Measurements from ENCODE around the gene MAPK8IP3. TPM values are rescaled to one million over a fixed set of nuclear protein-coding genes. Genes with fewer than 3 reads are reported as not detected.
"Not testable (repeated sequence)": the region's sequence is repeated elsewhere in the genome, so short reads cannot be mapped to it uniquely, and the experiment has no call there.

The MAPK8IP3 gene
- total RNA-seq, 1 experiment from 2014 or later, result 77.4 TPM

- no peak for DNase-seq (ENCODE audit: unreplicated experiment)
- BruUV-seq (replicated peaks), result no TSS peak
- Mint-ChIP-seq H3K36me3 (ENCODE audit: insufficient read depth, unreplicated experiment) (peaks cover 45% of the 10 kb centered on the region), H3K4me1 (ENCODE audit: insufficient read depth, unreplicated experiment) (no peaks in the 10 kb centered on the region), H3K27ac (ENCODE audit: low read depth, unreplicated experiment) (no peak overlapping the region), H3K4me3 (ENCODE audit: unreplicated experiment) (no peak overlapping the region), H3K9me3 (ENCODE audit: unreplicated experiment) (no peaks in the 10 kb centered on the region), H3K27me3 (ENCODE audit: insufficient read depth, unreplicated experiment) (no peaks in the 10 kb centered on the region)
- CTCF ChIA-PET, result interaction anchor here (1.3 to 2.2 kb wide), 2 partner anchors 15 to 39 kb away, joined by 3 to 6 read pairs; no protein-coding TSS in a partner anchor
- intact Hi-C loops (cut with micrococcal nuclease), result no loop called here
- POLR2A ChIA-PET, result interaction anchor here (0.6 to 1.7 kb wide), 5 partner anchors 8 to 51 kb away, joined by 3 to 6 read pairs (median 5); partner anchors contain the start of genes NUBP2 and SPSB3
- TF ChIP-seq CTCF (IDR thresholded peaks at IDR 0.05; ENCODE audit: unreplicated experiment), result no peak
Observed at GRCh38 chr16:1731603-1732002, 25.6 kb downstream of the MAPK8IP3 start.

DNA sequence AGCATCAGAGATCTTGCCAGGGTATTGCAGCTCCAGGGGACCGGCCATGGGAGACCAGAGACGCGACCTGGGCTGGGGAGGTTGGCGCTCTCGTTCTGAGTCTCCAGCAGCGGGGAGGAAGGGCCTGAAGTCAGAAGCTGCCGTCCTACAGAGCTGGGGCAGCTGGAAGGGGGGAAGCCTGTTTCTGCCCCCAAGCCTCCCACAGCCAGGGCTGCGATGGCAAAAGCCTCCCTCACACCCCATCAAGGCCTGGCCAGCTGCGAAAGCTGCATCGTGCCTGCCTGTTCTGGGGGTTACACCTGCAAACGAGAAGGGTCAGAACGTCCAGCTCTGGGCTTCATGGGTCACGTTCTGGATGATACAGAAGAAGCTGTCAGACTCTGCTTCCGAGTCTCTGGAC lies 26.1 kb downstream of the MAPK8IP3 start:
- BruUV-seq (replicated peaks), result no TSS peak
- H3K9me3 Mint-ChIP-seq (ENCODE audit: unreplicated experiment), result no peaks in the 10 kb centered on the region
- intact Hi-C loops (cut with micrococcal nuclease), result no loop called here
- H3K27me3 Mint-ChIP-seq (ENCODE audit: insufficient read depth, unreplicated experiment), result no peaks in the 10 kb centered on the region
- H3K4me1 Mint-ChIP-seq (ENCODE audit: insufficient read depth, unreplicated experiment), result no peaks in the 10 kb centered on the region
- POLR2A ChIA-PET, result interaction anchor here (0.6 to 1.7 kb wide), 6 partner anchors 9 to 302 kb away, joined by 3 to 6 read pairs (median 4); partner anchors contain the start of genes NUBP2 and SPSB3
- H3K36me3 Mint-ChIP-seq (ENCODE audit: insufficient read depth, unreplicated experiment), result peaks cover 45% of the 10 kb centered on the region
- CTCF ChIA-PET, result interaction anchor here (1.3 to 2.2 kb wide), 2 partner anchors 14 to 40 kb away, joined by 3 to 6 read pairs; no protein-coding TSS in a partner anchor
- TF ChIP-seq CTCF (IDR thresholded peaks at IDR 0.05; ENCODE audit: unreplicated experiment), result no peak
- H3K27ac Mint-ChIP-seq (ENCODE audit: low read depth, unreplicated experiment), result no peak overlapping the region
- no peak overlapping the region for H3K4me3 Mint-ChIP-seq (ENCODE audit: unreplicated experiment)
- DNase-seq (ENCODE audit: unreplicated experiment), result no peak

- peaks cover 45% of the 10 kb centered on the region for H3K36me3 Mint-ChIP-seq (ENCODE audit: insufficient read depth, unreplicated experiment)
- ChIA-PET POLR2A (interaction anchor here (0.7 to 1.7 kb wide), 5 partner anchors 9 to 303 kb away, joined by 3 to 6 read pairs (median 5); no protein-coding TSS in a partner anchor), CTCF (interaction anchor here (0.5 to 2.2 kb wide), 4 partner anchors 8 to 41 kb away, joined by 3 to 6 read pairs (median 4); no protein-coding TSS in a partner anchor)
- BruUV-seq (replicated peaks); H3K4me3 Mint-ChIP-seq (ENCODE audit: unreplicated experiment); H3K27me3 Mint-ChIP-seq (ENCODE audit: insufficient read depth, unreplicated experiment); H3K4me1 Mint-ChIP-seq (ENCODE audit: insufficient read depth, unreplicated experiment); H3K9me3 Mint-ChIP-seq (ENCODE audit: unreplicated experiment); DNase-seq (ENCODE audit: unreplicated experiment); H3K27ac Mint-ChIP-seq (ENCODE audit: low read depth, unreplicated experiment); intact Hi-C loops (cut with micrococcal nuclease): not testable (repeated sequence)
Observed at GRCh38 chr16:1732551-1732987, 26.6 kb downstream of the MAPK8IP3 start.

DNA sequence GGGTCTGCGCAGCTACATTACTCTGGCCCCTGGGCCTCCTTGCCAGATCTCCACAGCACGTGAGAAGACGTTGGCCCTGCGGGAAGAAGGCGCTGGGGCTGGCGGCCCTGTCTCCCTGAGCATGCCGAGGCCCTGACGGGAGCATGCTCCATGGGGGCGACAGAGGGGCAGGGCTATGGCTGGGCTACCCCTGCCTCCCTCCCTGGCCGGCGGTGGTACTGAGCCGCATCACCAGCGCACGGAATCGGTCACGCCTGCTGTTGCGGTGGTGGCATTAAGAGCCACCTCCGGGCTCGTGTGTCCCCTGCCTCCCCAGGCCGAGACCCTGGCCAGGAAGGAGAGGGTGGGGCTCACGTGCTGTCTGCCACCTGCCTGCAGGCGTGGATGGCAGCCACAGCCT lies 28.1 kb downstream of the MAPK8IP3 start:
- no peaks in the 10 kb centered on the region for H3K27me3 Mint-ChIP-seq (ENCODE audit: insufficient read depth, unreplicated experiment)
- no peak for DNase-seq (ENCODE audit: unreplicated experiment)
- H3K36me3 Mint-ChIP-seq (ENCODE audit: insufficient read depth, unreplicated experiment), result peaks cover 33% of the 10 kb centered on the region
- H3K4me3 Mint-ChIP-seq (ENCODE audit: unreplicated experiment), result no peak overlapping the region
- no peak for TF ChIP-seq CTCF (IDR thresholded peaks at IDR 0.05; ENCODE audit: unreplicated experiment)
- BruUV-seq (replicated peaks), result no TSS peak
- no peaks in the 10 kb centered on the region for H3K9me3 Mint-ChIP-seq (ENCODE audit: unreplicated experiment)
- no peak overlapping the region for H3K27ac Mint-ChIP-seq (ENCODE audit: low read depth, unreplicated experiment)
- intact Hi-C loops (cut with micrococcal nuclease), result no loop called here
- CTCF ChIA-PET, result no interaction called here
- H3K4me1 Mint-ChIP-seq (ENCODE audit: insufficient read depth, unreplicated experiment), result no peaks in the 10 kb centered on the region
- POLR2A ChIA-PET, result no interaction called here

Measured in MCF 10A (cell line).